A673 (cell line): ENCODE results near the gene PLSCR5. TPM values are rescaled to one million over a fixed set of nuclear protein-coding genes. Genes with fewer than 3 reads are reported as not detected.

Source experiments
- BruUV-seq: library from RNA; stranded (reverse); fragments of 400-500 nt; replicated peaks from 2 replicates; lab custom pipeline; 2021; lab: Mats Ljungman, UMichigan
- CTCF ChIA-PET: fragments of 300-600 bp; sonication (Branson Sonifier 250); formaldehyde crosslinking; loops from one replicate; lab custom pipeline; 2022; ENCODE audit warnings: antibody characterized with exemption; lab: Charles Lee
- POLR2A ChIA-PET: fragments of 300-600 bp; sonication (Branson Sonifier 250); formaldehyde crosslinking; loops from one replicate; lab custom pipeline; 2022; ENCODE audit warnings: antibody characterized with exemption; ENCODE audit not compliant: low non-redundant PET; lab: Charles Lee
- DNase-seq: peaks from one replicate; pipeline ENCODE4 v3.0.0-alpha.2; 2015; ENCODE audit warnings: low spot score
- H3K27ac ChIP-seq: fragments of 200-600 bp; sonication (generic); 2 replicates; pipeline ENCODE4 v1.5.1; 2016; ENCODE audit warnings: mixed run types, low read depth, mild to moderate bottlenecking, mixed read lengths, antibody characterized with exemption, low read length; ENCODE audit not compliant: poor library complexity, severe bottlenecking
- H3K27me3 ChIP-seq: fragments of 200-600 bp; sonication (generic); replicated peaks from 2 replicates; pipeline ENCODE4 v1.6.1; 2017; ENCODE audit warnings: mixed run types, low read depth, mild to moderate bottlenecking, mixed read lengths, antibody characterized with exemption, low read length; ENCODE audit not compliant: insufficient read depth, poor library complexity
- H3K36me3 ChIP-seq: fragments of 200-600 bp; sonication (generic); 2 replicates; pipeline ENCODE4 v1.6.1; 2016; ENCODE audit warnings: mixed run types, mild to moderate bottlenecking, mixed read lengths, antibody characterized with exemption, low read length; ENCODE audit not compliant: insufficient read depth, poor library complexity, severe bottlenecking
- H3K4me1 ChIP-seq: fragments of 200-600 bp; sonication (generic); 2 replicates; pipeline ENCODE4 v1.6.1; 2017; ENCODE audit warnings: mixed run types, mild to moderate bottlenecking, mixed read lengths, antibody characterized with exemption, low read length; ENCODE audit not compliant: insufficient read depth, poor library complexity, severe bottlenecking
- H3K4me3 ChIP-seq: fragments of 200-600 bp; sonication (generic); 2 replicates; pipeline ENCODE4 v1.5.1; 2016; ENCODE audit warnings: low read depth, mixed run types, mild to moderate bottlenecking, mixed read lengths, low read length; ENCODE audit not compliant: poor library complexity, severe bottlenecking
- H3K9me3 ChIP-seq: fragments of 200-600 bp; sonication (generic); 2 replicates; pipeline ENCODE4 v1.6.1; 2016; ENCODE audit warnings: mixed run types, low read depth, mild to moderate bottlenecking, mixed read lengths, antibody characterized with exemption, low read length; ENCODE audit not compliant: poor library complexity, severe bottlenecking
- EZH2 ChIP-seq: fragments of 200-600 bp; sonication (generic); IDR thresholded peaks from 2 replicates; pipeline ENCODE4 v1.6.1; 2017; ENCODE audit warnings: borderline replicate concordance, low read depth, mild to moderate bottlenecking, mixed read lengths, antibody characterized with exemption, low read length; ENCODE audit not compliant: poor library complexity, severe bottlenecking
- intact Hi-C: fragments of 100-400 bp; cut with micrococcal nuclease; formaldehyde crosslinking; loops from one replicate; pipeline ENCODE4 v1.10.0; 2022; ENCODE audit not compliant: unreplicated experiment
- total RNA-seq: library from RNA; stranded (reverse); gene quantifications from 2 replicates; pipeline ENCODE4 v1.2.3, GENCODE V29; 2021
- TF ChIP-seq, protein P1 (sequence below): fragments of 300-800, 200-600 bp; sonication (generic); conservative IDR thresholded peaks from 2 replicates; pipeline ENCODE4 v1.5.1; 2017; ENCODE audit warnings: low read depth, mild to moderate bottlenecking, antibody characterized with exemption, low read length, moderate library complexity, mixed read lengths

Gene PLSCR5
- total RNA-seq, 1 experiment from 2014 or later: not detected

DNA sequence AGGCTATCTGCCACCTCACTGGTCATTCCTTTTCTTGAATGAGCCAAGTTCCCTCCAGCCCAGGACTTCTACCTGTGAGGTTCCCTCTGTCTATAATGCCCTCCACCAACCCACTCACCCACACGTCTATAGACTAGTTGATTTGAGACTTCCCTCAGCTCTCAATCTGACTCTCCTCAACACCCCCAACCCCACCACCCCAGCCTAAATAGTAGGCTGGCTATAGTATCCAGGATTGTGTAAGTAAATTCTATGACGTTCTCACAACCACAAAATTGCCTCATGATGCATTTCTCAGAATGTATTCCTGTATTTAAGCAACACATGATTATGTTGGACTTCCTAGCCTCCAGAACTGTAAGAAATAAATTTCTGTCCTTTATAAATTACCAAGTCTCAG is 63.0 kb downstream of the PLSCR5 start:
- ChIA-PET POLR2A (interaction anchor here (0.6 kb wide), 1 partner anchor 758 kb away, joined by 3 read pairs; no protein-coding TSS in a partner anchor), CTCF (no interaction called here)
- H3K4me3 ChIP-seq: no peak overlapping the region

DNA sequence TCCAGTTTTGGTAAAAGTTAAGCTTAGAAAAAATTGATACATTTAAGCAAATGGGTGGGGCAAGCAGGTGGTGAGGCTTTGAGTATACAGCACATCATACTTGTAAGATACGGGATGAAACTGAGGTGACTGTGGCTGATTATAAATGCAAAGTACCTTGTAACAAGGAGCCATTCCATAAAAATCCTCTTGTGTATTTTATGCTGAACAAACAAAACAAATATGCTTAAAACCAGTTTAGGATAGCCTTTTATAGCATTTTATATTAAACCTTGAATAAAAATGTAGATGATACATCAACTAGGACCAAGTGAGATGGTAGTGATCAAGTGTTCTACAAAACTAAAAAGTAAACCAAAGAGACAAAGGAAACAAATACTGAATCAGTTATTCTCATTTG is 64.2 kb downstream of the PLSCR5 start:
- POLR2A ChIA-PET: no interaction called here
- Histone ChIP-seq H3K27me3 (no peaks in the 10 kb centered on the region), H3K4me3 (no peak overlapping the region), H3K9me3 (no peaks in the 10 kb centered on the region), H3K36me3 (no peaks in the 10 kb centered on the region), H3K27ac (no peak overlapping the region), H3K4me1 (peaks cover 22% of the 10 kb centered on the region)
- intact Hi-C loops: no loop called here
- CTCF ChIA-PET: no interaction called here
- BruUV-seq: no TSS peak
- DNase-seq: no peak
- TF ChIP-seq, protein P1, sequence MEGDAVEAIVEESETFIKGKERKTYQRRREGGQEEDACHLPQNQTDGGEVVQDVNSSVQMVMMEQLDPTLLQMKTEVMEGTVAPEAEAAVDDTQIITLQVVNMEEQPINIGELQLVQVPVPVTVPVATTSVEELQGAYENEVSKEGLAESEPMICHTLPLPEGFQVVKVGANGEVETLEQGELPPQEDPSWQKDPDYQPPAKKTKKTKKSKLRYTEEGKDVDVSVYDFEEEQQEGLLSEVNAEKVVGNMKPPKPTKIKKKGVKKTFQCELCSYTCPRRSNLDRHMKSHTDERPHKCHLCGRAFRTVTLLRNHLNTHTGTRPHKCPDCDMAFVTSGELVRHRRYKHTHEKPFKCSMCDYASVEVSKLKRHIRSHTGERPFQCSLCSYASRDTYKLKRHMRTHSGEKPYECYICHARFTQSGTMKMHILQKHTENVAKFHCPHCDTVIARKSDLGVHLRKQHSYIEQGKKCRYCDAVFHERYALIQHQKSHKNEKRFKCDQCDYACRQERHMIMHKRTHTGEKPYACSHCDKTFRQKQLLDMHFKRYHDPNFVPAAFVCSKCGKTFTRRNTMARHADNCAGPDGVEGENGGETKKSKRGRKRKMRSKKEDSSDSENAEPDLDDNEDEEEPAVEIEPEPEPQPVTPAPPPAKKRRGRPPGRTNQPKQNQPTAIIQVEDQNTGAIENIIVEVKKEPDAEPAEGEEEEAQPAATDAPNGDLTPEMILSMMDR: no peak
- no peak for TF ChIP-seq EZH2

More for the DNA sequence above, 63.0 kb downstream of the PLSCR5 start:
- Histone ChIP-seq H3K27ac (no peak overlapping the region), H3K36me3 (no peaks in the 10 kb centered on the region), H3K27me3 (no peaks in the 10 kb centered on the region), H3K9me3 (no peaks in the 10 kb centered on the region), H3K4me1 (peaks cover 22% of the 10 kb centered on the region)
- BruUV-seq: no TSS peak
- TF ChIP-seq EZH2: no peak
- TF ChIP-seq, protein P1: no peak
- DNase-seq: no peak
- intact Hi-C loops: no loop called here

DNA sequence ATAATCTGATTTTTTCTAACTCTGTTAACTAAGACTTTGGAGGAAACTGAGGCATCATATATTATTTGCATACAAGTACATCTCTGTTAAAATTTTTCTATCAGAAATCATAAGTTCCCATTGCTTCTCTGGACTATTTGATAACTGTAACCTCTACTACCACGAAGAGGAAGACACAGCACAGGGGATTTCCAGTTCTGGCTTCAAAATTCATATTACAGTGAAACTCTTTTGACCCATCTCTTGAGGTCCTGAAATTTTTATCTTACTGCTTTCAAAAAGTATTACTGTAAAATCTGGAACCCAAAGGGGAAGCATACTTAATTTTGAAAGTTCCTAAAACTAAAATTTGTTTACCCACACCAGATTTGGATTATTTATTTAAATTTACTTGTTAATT is 64.9 kb downstream of the PLSCR5 start:
- no peaks in the 10 kb centered on the region for H3K36me3 ChIP-seq
- H3K27me3 ChIP-seq: no peaks in the 10 kb centered on the region
- ChIA-PET CTCF (no interaction called here), POLR2A (no interaction called here)
- no peak for DNase-seq
- H3K4me3 ChIP-seq: no peak overlapping the region
- intact Hi-C loops: no loop called here
- no peak for TF ChIP-seq EZH2
- TF ChIP-seq, protein P1: no peak
- peaks cover 22% of the 10 kb centered on the region for H3K4me1 ChIP-seq
- no TSS peak for BruUV-seq
- no peak overlapping the region for H3K27ac ChIP-seq
- no peaks in the 10 kb centered on the region for H3K9me3 ChIP-seq
